ENCODE results near the gene AHNAK2.

- TF ChIP-seq CTCF (IDR thresholded peaks at IDR 0.05) (no peak), EP300 (IDR thresholded peaks at IDR 0.05) (no peak), POLR2A (IDR thresholded peaks at IDR 0.05) (no peak), POLR2AphosphoS5 (IDR thresholded peaks at IDR 0.05) (no peak)
These were observed 37.5 kb downstream of the AHNAK2 start for GRCh38 chr14:104940526-104941150.

Data from upper lobe of left lung (tissue), 4 donors.